ENCODE measurements around the gene LAMA2.
A peak's percentile ranks its signal among the peaks of the same experiment; 100 is the strongest.

DNA sequence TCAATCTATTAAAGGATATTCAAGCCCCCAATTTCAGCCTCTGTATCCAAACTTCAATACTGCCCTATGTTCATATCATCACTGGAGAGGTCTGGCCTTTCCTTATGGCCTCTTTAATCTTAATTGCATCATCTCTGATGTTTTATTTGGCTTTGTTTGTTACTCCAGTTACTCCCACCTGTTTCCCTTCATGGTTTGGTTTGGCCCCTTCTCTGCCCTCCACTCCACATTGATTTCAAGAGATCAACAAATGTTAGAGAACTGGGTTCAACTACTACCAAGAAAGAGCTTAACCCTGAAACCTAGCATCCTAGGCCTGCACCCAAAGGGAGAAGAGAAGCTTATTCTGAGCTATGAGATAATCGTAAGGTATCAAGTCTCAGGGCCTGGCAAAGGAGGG lies 221.6 kb downstream of the LAMA2 start:
- TF ChIP-seq CTCF (IDR thresholded peaks at IDR 0.05) (no peak), POLR2A (IDR thresholded peaks at IDR 0.05) (no peak), EP300 (IDR thresholded peaks at IDR 0.05) (peak in 1 of 2 donors; percentile 15)
